CD4-positive, alpha-beta T cell (primary cell): ENCODE measurements around the gene PTDSS2. TPM values are rescaled to one million over a fixed set of nuclear protein-coding genes. Genes with fewer than 3 reads are reported as not detected.
A peak's percentile ranks its signal among the peaks of the same experiment; 100 is the strongest.

Source experiments
- ATAC-seq: fragments of 200-7000 bp; cut with Tn5 transposase; one replicate; pipeline ENCODE4 v1.10.0; 2022; ENCODE audit warnings: mild to moderate bottlenecking; ENCODE audit not compliant: poor library complexity
- CTCF ChIA-PET: fragments of 350-600 bp; sonication (Branson Sonifier 250); formaldehyde crosslinking; loops from one replicate; lab custom pipeline; 2021; ENCODE audit warnings: antibody characterized with exemption, inconsistent platforms; lab: Charles Lee
- POLR2A ChIA-PET: fragments of 350-600 bp; sonication (Branson Sonifier 250); formaldehyde crosslinking; loops from one replicate; lab custom pipeline; 2021; ENCODE audit warnings: antibody characterized with exemption, inconsistent platforms; lab: Charles Lee
- DNase-seq, 14 experiments: peaks; one replicate each; pipeline ENCODE4 v3.0.0-alpha.2; 2013 to 2020; ENCODE audit warnings: mixed read lengths in 2 of 14
- H3K27ac ChIP-seq, 2 donors: one replicate each; pipeline versions ENCODE4 v1.5.1 to v1.7.0; 2013; ENCODE audit warnings: low read length in 2 of 2, low read depth in 1 of 2, mild to moderate bottlenecking in 1 of 2
- H3K27me3 ChIP-seq, 2 experiments: 1 replicate in 1 of 2; 2 replicates in 1 of 2; pipeline versions ENCODE4 v1.6.1 to v1.7.0; 2013; ENCODE audit warnings: low read length in 2 of 2, control low read depth in 1 of 2, mild to moderate bottlenecking in 1 of 2, moderate library complexity in 1 of 2; ENCODE audit not compliant: insufficient read depth in 2 of 2, control insufficient read depth in 1 of 2
- H3K36me3 ChIP-seq: one replicate; pipeline ENCODE4 v1.6.1; 2013; ENCODE audit warnings: low read length, control low read depth; ENCODE audit not compliant: insufficient read depth
- H3K4me1 ChIP-seq: one replicate; pipeline ENCODE4 v1.6.1; 2013; ENCODE audit warnings: low read length, control low read depth; ENCODE audit not compliant: insufficient read depth
- H3K4me3 ChIP-seq: one replicate; pipeline ENCODE4 v1.5.1; 2013; ENCODE audit warnings: mild to moderate bottlenecking, low read length, moderate library complexity
- H3K9me3 ChIP-seq, 2 experiments: 1 replicate in 1 of 2; 2 replicates in 1 of 2; pipeline versions ENCODE4 v1.6.1 to v1.7.0; 2013; ENCODE audit warnings: low read length in 2 of 2, mild to moderate bottlenecking in 2 of 2, control low read depth in 1 of 2, moderate library complexity in 1 of 2; ENCODE audit not compliant: control insufficient read depth in 1 of 2, insufficient read depth in 1 of 2
- H3K27ac Mint-ChIP-seq: one replicate; pipeline ENCODE4 v1.8.0; 2020; ENCODE audit warnings: mixed read lengths
- H3K27me3 Mint-ChIP-seq: one replicate; pipeline ENCODE4 v1.8.0; 2021; ENCODE audit warnings: mixed read lengths
- H3K36me3 Mint-ChIP-seq: one replicate; pipeline ENCODE4 v1.8.0; 2021; ENCODE audit warnings: low read depth, mixed read lengths
- H3K4me1 Mint-ChIP-seq: one replicate; pipeline ENCODE4 v1.8.0; 2021; ENCODE audit warnings: low read depth, mixed read lengths
- H3K4me3 Mint-ChIP-seq: one replicate; pipeline ENCODE4 v1.8.0; 2020; ENCODE audit warnings: mild to moderate bottlenecking, mixed read lengths
- H3K9me3 Mint-ChIP-seq: one replicate; pipeline ENCODE4 v1.8.0; 2020; ENCODE audit warnings: mixed read lengths
- CTCF ChIP-seq: fragments of 200-600 bp; IDR thresholded peaks from one replicate; pipeline ENCODE4 v1.8.0; 2022; ENCODE audit warnings: antibody characterized with exemption, mild to moderate bottlenecking
- intact Hi-C, 2 experiments: fragments of 100-400 bp; cut with DNase I in 1 of 2; cut with micrococcal nuclease in 1 of 2; formaldehyde crosslinking; loops; one replicate each; pipeline versions ENCODE4 v1.15.1 to v1.9.0; 2023 to 2025; cut with DNase I, micrococcal nuclease
- total RNA-seq, 174 experiments: library from RNA in 2 of 174; stranded (reverse) in 2 of 174; gene quantifications; one replicate each; pipeline ENCODE4 v1.2.3 and lab custom pipeline; 2021 to 2026

Gene PTDSS2
- total RNA-seq, 2 experiments from 2014 or later: 15.2 to 18.4 TPM

DNA sequence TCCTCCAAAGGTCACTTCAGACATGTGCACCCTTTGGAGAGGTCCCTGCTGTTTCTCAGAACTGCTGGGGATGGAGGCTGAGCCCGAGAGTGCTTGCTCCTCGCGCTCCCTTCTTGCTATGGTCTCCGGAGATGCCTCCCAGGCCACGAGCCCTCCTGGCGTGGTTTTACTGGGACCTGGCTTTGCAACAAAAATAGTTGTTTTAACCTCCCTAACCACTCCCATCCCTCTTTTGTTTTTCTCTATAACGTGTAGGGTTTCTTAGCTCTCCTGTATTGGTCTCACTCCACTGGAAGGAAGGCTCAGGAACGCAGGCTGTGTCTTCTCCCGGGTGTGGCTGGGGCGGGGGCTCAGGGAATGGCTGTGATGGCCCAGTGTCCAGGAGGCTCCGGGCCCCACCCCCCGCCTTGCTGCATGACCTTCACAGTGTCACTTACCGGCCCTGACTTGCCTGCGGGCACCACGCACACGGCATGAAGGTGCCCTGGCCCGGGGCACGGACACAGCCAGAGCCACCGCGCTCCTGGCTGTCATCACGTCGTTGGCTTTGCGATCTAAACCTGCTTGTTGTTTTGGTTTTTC lies 5.6 kb downstream of the PTDSS2 start:
- peak overlapping the region; percentile 67 for H3K27ac Mint-ChIP-seq
- H3K4me3 ChIP-seq: no peak overlapping the region
- no peaks in the 10 kb centered on the region for H3K27me3 ChIP-seq
- no peak overlapping the region for H3K4me3 Mint-ChIP-seq
- H3K27me3 Mint-ChIP-seq: no peaks in the 10 kb centered on the region
- POLR2A ChIA-PET: no interaction called here
- peaks cover 40% of the 10 kb centered on the region for H3K4me1 ChIP-seq
- H3K9me3 Mint-ChIP-seq: no peaks in the 10 kb centered on the region
- H3K4me1 Mint-ChIP-seq: peaks cover 34% of the 10 kb centered on the region
- no peak for DNase-seq
- H3K36me3 ChIP-seq: peaks cover 20% of the 10 kb centered on the region
- H3K9me3 ChIP-seq: no peaks in the 10 kb centered on the region
- intact Hi-C loops: loop anchor here in 1 of 2 experiments (10.0 kb wide), 1 partner anchor 49 kb away; the partner anchor contains the start of gene RNH1
- peaks cover 33% of the 10 kb centered on the region for H3K36me3 Mint-ChIP-seq
- no peak for TF ChIP-seq CTCF
- CTCF ChIA-PET: interaction anchor here (0.5 to 1.0 kb wide), 2 partner anchors 96 to 205 kb away, joined by 3 read pairs; no protein-coding TSS in a partner anchor
- no peak overlapping the region for H3K27ac ChIP-seq
- no peak for ATAC-seq

GRCh38 chr11:456533-456932 lies 6.5 kb downstream of the PTDSS2 start:
- ChIA-PET CTCF (interaction anchor here (1.0 kb wide), 1 partner anchor 206 kb away, joined by 3 read pairs; no protein-coding TSS in a partner anchor), POLR2A (interaction anchor here (0.7 to 1.3 kb wide), 4 partner anchors 42 to 249 kb away, joined by 3 read pairs; partner anchors contain the start of genes BET1L, RIC8A and SIGIRR)
- Histone ChIP-seq H3K9me3 (no peaks in the 10 kb centered on the region), H3K4me3 (peak overlapping the region; percentile 9), H3K36me3 (peaks cover 23% of the 10 kb centered on the region), H3K27ac (no peak overlapping the region), H3K27me3 (no peaks in the 10 kb centered on the region), H3K4me1 (peaks cover 31% of the 10 kb centered on the region)
- peak overlapping the region; percentile 92 for H3K27ac Mint-ChIP-seq
- peak; percentile 95 for ATAC-seq
- TF ChIP-seq CTCF: no peak
- peak overlapping the region; percentile 79 for H3K4me3 Mint-ChIP-seq
- intact Hi-C loops: loop anchor here in 1 of 2 experiments (10.0 kb wide), 1 partner anchor 48 kb away; the partner anchor contains the start of gene RNH1
- peak in 7 of 14 experiments; percentile 16 to 75 (median 55) for DNase-seq
- no peaks in the 10 kb centered on the region for H3K9me3 Mint-ChIP-seq
- H3K27me3 Mint-ChIP-seq: no peaks in the 10 kb centered on the region
- H3K4me1 Mint-ChIP-seq: peaks cover 26% of the 10 kb centered on the region
- H3K36me3 Mint-ChIP-seq: peaks cover 28% of the 10 kb centered on the region

DNA sequence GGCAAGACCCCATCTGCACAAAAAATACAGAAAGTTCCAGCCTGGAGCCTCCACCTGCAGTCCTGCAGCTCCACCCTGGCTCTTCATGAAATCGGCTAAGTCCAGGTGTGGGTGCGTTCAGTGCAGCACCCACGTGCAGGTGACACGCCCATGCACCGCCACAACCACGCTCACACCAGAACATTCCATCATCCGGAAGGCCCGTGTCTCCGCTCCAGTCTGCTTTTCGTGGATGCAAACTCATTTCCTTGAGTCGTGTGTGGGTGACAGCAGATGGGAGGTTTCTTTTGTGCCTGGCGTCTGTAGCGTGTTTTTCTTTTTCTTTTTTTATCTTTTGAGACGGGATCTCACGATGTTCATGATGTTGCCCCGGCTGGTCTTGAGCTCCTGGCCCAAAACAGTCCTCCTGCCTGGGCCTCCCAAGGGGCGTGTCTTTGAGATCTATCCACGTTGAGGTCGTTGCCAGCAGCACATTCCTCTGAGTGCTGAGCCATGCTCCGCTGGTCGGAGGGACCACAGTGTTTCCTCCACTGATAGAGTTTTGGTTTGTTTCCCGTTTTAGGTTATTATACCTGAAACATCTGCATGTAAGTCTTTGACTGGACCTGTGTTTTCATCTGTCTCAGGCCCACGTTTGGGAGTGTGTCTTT lies 7.2 kb downstream of the PTDSS2 start:
- peaks cover 23% of the 10 kb centered on the region for H3K4me1 Mint-ChIP-seq
- H3K36me3 Mint-ChIP-seq: peaks cover 28% of the 10 kb centered on the region
- H3K27me3 ChIP-seq: no peaks in the 10 kb centered on the region
- H3K27ac ChIP-seq: no peak overlapping the region
- no peaks in the 10 kb centered on the region for H3K27me3 Mint-ChIP-seq
- DNase-seq: peak in 5 of 14 experiments; percentile 23 to 53 (median 38)
- H3K27ac Mint-ChIP-seq: peak overlapping the region; percentile 92
- peak overlapping the region; percentile 79 for H3K4me3 Mint-ChIP-seq
- peak overlapping the region; percentile 9 for H3K4me3 ChIP-seq
- no peak for TF ChIP-seq CTCF
- intact Hi-C loops: loop anchor here in 1 of 2 experiments (10.0 kb wide), 1 partner anchor 48 kb away; the partner anchor contains the start of gene RNH1
- peaks cover 29% of the 10 kb centered on the region for H3K4me1 ChIP-seq
- ChIA-PET CTCF (interaction anchor here (1.0 kb wide), 1 partner anchor 207 kb away, joined by 3 read pairs; no protein-coding TSS in a partner anchor), POLR2A (interaction anchor here (0.6 to 1.3 kb wide), 5 partner anchors 42 to 250 kb away, joined by 3 to 4 read pairs (median 3); partner anchors contain the start of genes BET1L, RIC8A and SIGIRR)
- peak; percentile 64 for ATAC-seq
- peaks cover 20% of the 10 kb centered on the region for H3K36me3 ChIP-seq
- H3K9me3 Mint-ChIP-seq: no peaks in the 10 kb centered on the region
- H3K9me3 ChIP-seq: no peaks in the 10 kb centered on the region
